HepG2 (cell line): Measurements from ENCODE around the gene DICER1. TPM values are rescaled to one million over a fixed set of nuclear protein-coding genes. Genes with fewer than 3 reads are reported as not detected.

Experiments
- ATF7 ChIP-seq, 2 experiments: fragments of 450-650 bp in 1 of 2; sonication (generic) in 1 of 2; formaldehyde crosslinking in 1 of 2; IDR thresholded peaks; 2 replicates each; pipeline versions ENCODE4 v1.4.0 to v1.6.1; 2016 to 2020; ENCODE audit warnings: antibody characterized with exemption in 1 of 2, mild to moderate bottlenecking in 1 of 2, missing genetic modification reagents in 1 of 2
- CAMTA2 ChIP-seq: sonication (generic); formaldehyde crosslinking; IDR thresholded peaks from 2 replicates; pipeline ENCODE4 v1.4.0; 2020; ENCODE audit warnings: mild to moderate bottlenecking, missing genetic modification reagents, borderline replicate concordance
- CENPT ChIP-seq: sonication (generic); formaldehyde crosslinking; IDR thresholded peaks from 2 replicates; pipeline ENCODE4 v1.8.0; 2022; ENCODE audit warnings: low read depth, mild to moderate bottlenecking, moderate library complexity, missing genetic modification reagents
- FOXO1 ChIP-seq: sonication (generic); formaldehyde crosslinking; IDR thresholded peaks from 2 replicates; pipeline ENCODE4 v1.4.0; 2020; ENCODE audit warnings: missing genetic modification reagents
- HNF4A ChIP-seq: sonication (generic); formaldehyde crosslinking; IDR thresholded peaks from 2 replicates; pipeline ENCODE4 v1.4.0; 2020; ENCODE audit warnings: missing genetic modification reagents
- JUNB ChIP-seq: sonication (generic); formaldehyde crosslinking; IDR thresholded peaks from 2 replicates; pipeline ENCODE4 v1.8.0; 2022; ENCODE audit warnings: missing genetic modification reagents, mild to moderate bottlenecking, borderline replicate concordance
- MEF2D ChIP-seq: sonication (generic); formaldehyde crosslinking; IDR thresholded peaks from 2 replicates; pipeline ENCODE4 v1.5.1; 2020; ENCODE audit warnings: mild to moderate bottlenecking, missing genetic modification reagents
- PHF8 ChIP-seq: sonication (generic); formaldehyde crosslinking; IDR thresholded peaks from 2 replicates; pipeline ENCODE4 v1.5.0; 2020; ENCODE audit warnings: missing genetic modification reagents
- RXRA ChIP-seq: sonication (generic); formaldehyde crosslinking; IDR thresholded peaks from 2 replicates; pipeline ENCODE4 v1.5.1; 2020; ENCODE audit warnings: missing genetic modification reagents
- SALL2 ChIP-seq: sonication (generic); formaldehyde crosslinking; IDR thresholded peaks from 2 replicates; pipeline ENCODE4 v1.8.1; 2023; ENCODE audit warnings: mild to moderate bottlenecking, missing genetic modification reagents, inconsistent platforms
- SIX4 ChIP-seq: sonication (generic); formaldehyde crosslinking; IDR thresholded peaks from 2 replicates; pipeline ENCODE4 v1.4.0; 2020; ENCODE audit warnings: missing genetic modification reagents
- TCF7 ChIP-seq: sonication (generic); IDR thresholded peaks from 2 replicates; pipeline ENCODE4 v1.6.1; 2016; ENCODE audit warnings: antibody characterized with exemption, low read depth
- TIGD3 ChIP-seq: sonication (generic); formaldehyde crosslinking; IDR thresholded peaks from 2 replicates; pipeline ENCODE4 v1.5.1; 2020; ENCODE audit warnings: mild to moderate bottlenecking, missing genetic modification reagents, borderline replicate concordance
- ZMYM4 ChIP-seq: sonication (generic); formaldehyde crosslinking; IDR thresholded peaks from 2 replicates; pipeline ENCODE4 v1.8.1; 2023; ENCODE audit warnings: mild to moderate bottlenecking, missing genetic modification reagents
- ZNF292 ChIP-seq: sonication (generic); formaldehyde crosslinking; IDR thresholded peaks from 2 replicates; pipeline ENCODE4 v1.8.1; 2022; ENCODE audit warnings: mild to moderate bottlenecking, low read depth, missing genetic modification reagents, borderline replicate concordance
- ZNF451 ChIP-seq: sonication (generic); formaldehyde crosslinking; IDR thresholded peaks from 2 replicates; pipeline ENCODE4 v1.5.0; 2020; ENCODE audit warnings: mild to moderate bottlenecking, missing genetic modification reagents
- ZNF501 ChIP-seq: sonication (generic); formaldehyde crosslinking; IDR thresholded peaks from 2 replicates; pipeline ENCODE4 v1.5.1; 2020; ENCODE audit warnings: mild to moderate bottlenecking, moderate library complexity, missing genetic modification reagents
- ZNF687 ChIP-seq: sonication (generic); formaldehyde crosslinking; IDR thresholded peaks from 2 replicates; pipeline ENCODE4 v1.5.1; 2020; ENCODE audit warnings: mild to moderate bottlenecking, missing genetic modification reagents, moderate library complexity
- ZNF768 ChIP-seq: sonication (generic); formaldehyde crosslinking; IDR thresholded peaks from 2 replicates; pipeline ENCODE4 v1.4.0; 2020; ENCODE audit warnings: missing genetic modification reagents
- ZNF776 ChIP-seq: sonication (generic); formaldehyde crosslinking; IDR thresholded peaks from 2 replicates; pipeline ENCODE4 v1.4.0; 2020; ENCODE audit warnings: mild to moderate bottlenecking, missing genetic modification reagents
- ZSCAN29 ChIP-seq: sonication (generic); formaldehyde crosslinking; conservative IDR thresholded peaks from 2 replicates; pipeline ENCODE4 v1.4.0; 2020; ENCODE audit warnings: mild to moderate bottlenecking, missing genetic modification reagents
- polyA plus RNA-seq, 8 experiments: library from polyadenylated mRNA; depleted of rRNA in 3 of 8; stranded (reverse) in 7 of 8; unstranded in 1 of 8; fragments of >200 nt; fragmentation: Illumina TruSeq in 4 of 8; extraction: Trizol in 4 of 8; gene quantifications; 2 replicates each; pipeline versions ENCODE4 v1.2.1 to v1.2.3, GENCODE V29; 2011 to 2016; ENCODE audit warnings: low read depth in 4 of 8, missing spikeins in 1 of 8, mixed read lengths in 1 of 8; ENCODE audit not compliant: insufficient read depth in 1 of 8
- total RNA-seq, 5 experiments: library from RNA; depleted of rRNA; stranded (reverse); fragments of >200 nt; fragmentation: Illumina TruSeq; extraction: Trizol; gene quantifications; 2 replicates each; pipeline ENCODE4 v1.2.3, GENCODE V29; 2016; ENCODE audit warnings: low read depth in 1 of 5
- TF ChIP-seq, protein P1 (sequence below): sonication (generic); formaldehyde crosslinking; IDR thresholded peaks from 2 replicates; pipeline ENCODE4 v1.4.0; 2020; ENCODE audit warnings: missing genetic modification reagents, low read depth, mild to moderate bottlenecking, borderline replicate concordance

Gene DICER1
- total and polyA plus RNA-seq, 2 of the 13 experiments (the other 11 are each of a cell fraction or from before 2014, with no cell fraction given), result 31.8 to 61.9 TPM

- TF ChIP-seq ZNF687 (CRISPR knock-in tag), result no peak; the same call in 1 of the 2 replicates
- TF ChIP-seq CENPT, result no peak
- no peak for TF ChIP-seq TCF7
- TF ChIP-seq ZMYM4 (CRISPR knock-in tag), result peak; percentile 13; the same call in 1 of the 2 replicates
- no peak for TF ChIP-seq CAMTA2
- no peak for TF ChIP-seq SIX4 (CRISPR knock-in tag)
- 0 out of 2 replicates have a peak, but pooled peaks have one; percentile 21 for TF ChIP-seq MEF2D
- TF ChIP-seq ZNF292, result no peak
- TF ChIP-seq ZNF451 (CRISPR knock-in tag), result 0 out of 2 replicates have a peak, but pooled peaks have one; percentile 19
- TF ChIP-seq, protein P1, sequence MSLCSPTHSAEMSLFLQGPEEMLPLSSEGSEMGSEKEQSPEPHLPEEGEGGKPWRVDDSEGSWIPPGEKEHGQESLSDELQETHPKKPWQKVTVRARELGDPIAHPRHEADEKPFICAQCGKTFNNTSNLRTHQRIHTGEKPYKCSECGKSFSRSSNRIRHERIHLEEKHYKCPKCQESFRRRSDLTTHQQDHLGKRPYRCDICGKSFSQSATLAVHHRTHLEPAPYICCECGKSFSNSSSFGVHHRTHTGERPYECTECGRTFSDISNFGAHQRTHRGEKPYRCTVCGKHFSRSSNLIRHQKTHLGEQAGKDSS (CRISPR knock-in tag), result no peak
- TF ChIP-seq ZNF768 (CRISPR knock-in tag), result peak; percentile 20; the same call in 1 of the 2 replicates
- TF ChIP-seq ZNF776 (CRISPR knock-in tag), result no peak
- TF ChIP-seq SALL2 (CRISPR knock-in tag), result no peak
- no peak for TF ChIP-seq ATF7 (IDR thresholded peaks at IDR 0.05)
- no peak for TF ChIP-seq ATF7 (CRISPR knock-in tag; IDR thresholded peaks at IDR 0.05)
- TF ChIP-seq ZNF501, result peak; percentile 53; the same call in 1 of the 2 replicates
- 0 out of 2 replicates have a peak, but pooled peaks have one; percentile 36 for TF ChIP-seq TIGD3
- TF ChIP-seq RXRA (CRISPR knock-in tag), result 0 out of 2 replicates have a peak, but pooled peaks have one; percentile 42
- peak; percentile 52 for TF ChIP-seq PHF8 (CRISPR knock-in tag)
- TF ChIP-seq ZSCAN29, result 0 out of 2 replicates have a peak, but pooled peaks have one; percentile 0
- no peak for TF ChIP-seq HNF4A
- no peak for TF ChIP-seq JUNB (CRISPR knock-in tag)
- no peak for TF ChIP-seq FOXO1 (CRISPR knock-in tag)
These were observed 925 bp downstream of the DICER1 start (continued) for GRCh38 chr14:95156161-95157047.
